Uterus (tissue), 2 donors: ENCODE data around the gene EFNA4.

Experiments used
- CTCF ChIP-seq, 4 experiments: fragments of 200-600 bp in 2 of 4; fragments of 450-650 bp in 2 of 4; sonication (generic) in 2 of 4; IDR thresholded peaks; one replicate each; pipeline ENCODE4 v1.5.1; 2016 to 2019; ENCODE audit warnings: antibody characterized with exemption in 4 of 4, mild to moderate bottlenecking in 2 of 4, moderate library complexity in 1 of 4
- POLR2A ChIP-seq, 2 donors: fragments of 450-650 bp; IDR thresholded peaks; one replicate each; pipeline ENCODE4 v1.6.1; 2016; ENCODE audit warnings: antibody characterized with exemption in 2 of 2, mild to moderate bottlenecking in 1 of 2, moderate library complexity in 1 of 2

- TF ChIP-seq CTCF (IDR thresholded peaks at IDR 0.05) (no peak), POLR2A (IDR thresholded peaks at IDR 0.05) (no peak)
These were observed 2.8 kb upstream of the EFNA4 start for GRCh38 chr1:155060736-155061135.
